Measurements from ENCODE around the gene ZNF804A.

ZNF804A gene

DNA sequence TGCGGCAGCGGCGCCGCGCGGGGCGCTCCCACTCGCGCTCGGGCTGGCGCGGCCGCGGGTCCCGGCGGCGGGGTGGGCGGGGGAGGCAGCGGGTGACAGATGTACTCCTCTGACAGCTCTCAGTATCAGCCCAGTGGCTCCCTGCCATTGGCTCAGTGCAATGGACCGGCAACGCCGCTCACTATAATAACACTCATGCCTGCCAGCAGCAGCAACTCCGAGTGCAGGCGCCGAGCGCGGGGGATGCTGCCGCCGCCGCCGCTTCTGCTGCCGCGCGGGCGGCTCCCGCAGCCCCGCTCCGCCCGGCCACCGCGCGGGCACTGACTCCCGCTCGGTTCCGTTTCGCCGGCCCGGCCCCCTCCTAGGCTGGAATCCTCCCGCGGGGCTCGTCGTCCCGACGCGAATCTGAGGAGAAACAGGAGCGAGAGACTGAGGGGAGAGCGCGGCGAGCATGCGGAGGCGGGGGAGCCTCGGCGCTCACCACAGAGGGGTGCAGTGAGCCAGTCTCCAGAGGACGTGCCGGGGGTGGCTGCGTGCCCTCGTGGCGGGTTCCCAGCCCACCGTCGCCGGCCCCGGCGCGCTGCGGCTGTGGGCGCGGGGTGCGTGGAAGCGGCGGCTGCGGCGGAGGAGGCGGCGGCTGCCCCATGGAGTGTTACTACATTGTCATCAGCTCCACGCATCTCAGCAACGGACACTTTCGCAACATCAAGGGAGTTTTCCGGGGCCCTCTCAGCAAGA lies at the start of gene ZNF804A:
Gene ZNF804A, plus strand, starts transcription at position 214 of the 738 bp plus-strand sequence. Its CDS starts 431 bp downstream, at position 645.
- no peak for DNase-seq (ENCODE audit: low read depth)

DNA sequence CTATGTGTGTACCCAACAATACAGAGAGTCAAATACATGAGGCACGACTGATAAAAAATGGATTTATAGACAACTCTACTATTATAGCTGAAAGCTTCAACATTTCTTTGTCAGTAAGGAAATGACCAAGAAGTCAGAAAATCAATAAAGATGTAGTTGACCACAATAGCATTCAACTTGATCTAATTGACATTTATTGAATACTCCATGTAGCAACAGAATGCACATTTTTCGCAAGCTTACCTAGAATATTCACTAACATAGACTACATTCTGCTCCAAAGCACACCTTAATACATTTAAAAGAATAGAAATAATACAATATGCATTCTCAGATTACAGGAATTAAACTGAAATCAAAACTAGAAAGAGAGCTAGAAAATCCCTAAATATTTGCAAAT lies 49.2 kb upstream of the ZNF804A start:
- no peak for DNase-seq (ENCODE audit: low read depth)

DNA sequence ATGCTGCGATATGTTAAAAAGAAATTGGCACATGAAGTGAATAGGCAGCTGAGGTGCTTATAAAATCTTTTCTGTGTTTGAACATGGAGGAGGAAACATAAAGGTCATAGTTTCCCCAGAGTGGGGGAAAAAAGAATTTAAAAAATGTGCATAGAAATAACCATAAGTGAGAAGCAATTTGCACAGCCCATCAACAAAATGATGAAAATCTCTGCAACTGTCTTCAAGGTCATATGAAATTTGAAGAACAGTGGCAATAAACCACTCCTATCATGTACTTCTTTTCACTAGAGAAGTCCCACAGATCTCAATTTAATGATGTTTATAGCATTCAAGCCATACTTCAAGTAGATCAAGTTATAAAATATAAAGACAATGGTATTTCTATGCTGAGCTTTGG lies 46.7 kb upstream of the ZNF804A start:
- no peak for DNase-seq (ENCODE audit: low read depth)

DNA sequence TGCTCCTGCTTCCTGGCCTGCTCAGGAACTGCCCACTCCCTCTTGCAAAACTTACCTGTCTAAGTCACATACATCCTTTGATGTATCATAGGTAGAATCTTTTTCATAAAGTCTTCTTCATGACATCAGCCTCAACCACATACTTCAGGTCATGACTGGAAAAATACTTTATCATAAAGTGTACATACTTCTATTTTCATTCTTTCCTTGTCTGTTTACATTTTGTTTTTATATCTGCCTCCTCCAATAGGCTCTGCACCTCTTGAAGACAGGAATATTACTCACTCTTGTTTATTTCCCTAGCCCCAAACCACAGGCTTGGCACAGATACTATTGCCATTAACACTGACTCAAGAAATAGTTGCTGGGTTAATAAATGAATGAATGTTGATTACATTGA lies 43.6 kb upstream of the ZNF804A start:
- no peak for DNase-seq (ENCODE audit: low read depth)

DNA sequence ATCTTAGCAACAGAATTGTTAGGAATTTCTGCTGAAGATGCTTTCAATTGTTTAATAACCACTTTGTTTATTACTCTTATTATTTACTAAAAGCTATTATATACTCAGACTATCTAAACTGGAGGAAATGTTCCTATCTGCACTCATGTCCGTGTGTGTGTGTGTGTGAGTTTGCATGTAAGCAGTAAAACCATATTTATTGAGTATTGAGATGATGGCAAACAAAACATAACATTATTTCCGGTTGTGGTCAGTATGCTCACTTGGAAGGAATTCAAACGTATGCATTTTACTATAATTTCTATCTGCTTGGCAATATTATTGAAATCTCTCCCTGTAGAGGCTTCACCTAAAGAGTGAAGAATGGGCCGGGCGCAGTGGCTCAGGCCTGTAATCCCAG lies 43.0 kb upstream of the ZNF804A start:
- no peak for DNase-seq (ENCODE audit: low read depth)

DNA sequence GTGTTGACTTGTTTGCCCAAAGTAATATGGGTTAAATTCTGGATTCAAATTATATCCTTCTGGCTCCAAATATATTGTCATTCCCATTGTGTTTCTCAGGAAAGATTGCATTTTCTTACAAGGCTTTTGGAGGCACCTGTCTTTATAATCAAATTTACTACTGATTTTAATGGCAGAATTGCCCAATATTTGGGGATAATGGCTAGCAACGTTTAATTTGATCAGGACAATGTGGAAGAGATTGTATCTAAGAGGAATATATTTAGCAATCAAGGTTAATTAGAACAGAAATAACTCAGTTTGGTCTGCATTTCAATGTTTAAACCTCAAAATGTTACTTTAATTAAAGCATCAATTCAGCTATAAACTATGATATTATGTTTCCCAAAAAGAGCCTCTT lies 41.7 kb upstream of the ZNF804A start:
- no peak for DNase-seq (ENCODE audit: low read depth)

DNA sequence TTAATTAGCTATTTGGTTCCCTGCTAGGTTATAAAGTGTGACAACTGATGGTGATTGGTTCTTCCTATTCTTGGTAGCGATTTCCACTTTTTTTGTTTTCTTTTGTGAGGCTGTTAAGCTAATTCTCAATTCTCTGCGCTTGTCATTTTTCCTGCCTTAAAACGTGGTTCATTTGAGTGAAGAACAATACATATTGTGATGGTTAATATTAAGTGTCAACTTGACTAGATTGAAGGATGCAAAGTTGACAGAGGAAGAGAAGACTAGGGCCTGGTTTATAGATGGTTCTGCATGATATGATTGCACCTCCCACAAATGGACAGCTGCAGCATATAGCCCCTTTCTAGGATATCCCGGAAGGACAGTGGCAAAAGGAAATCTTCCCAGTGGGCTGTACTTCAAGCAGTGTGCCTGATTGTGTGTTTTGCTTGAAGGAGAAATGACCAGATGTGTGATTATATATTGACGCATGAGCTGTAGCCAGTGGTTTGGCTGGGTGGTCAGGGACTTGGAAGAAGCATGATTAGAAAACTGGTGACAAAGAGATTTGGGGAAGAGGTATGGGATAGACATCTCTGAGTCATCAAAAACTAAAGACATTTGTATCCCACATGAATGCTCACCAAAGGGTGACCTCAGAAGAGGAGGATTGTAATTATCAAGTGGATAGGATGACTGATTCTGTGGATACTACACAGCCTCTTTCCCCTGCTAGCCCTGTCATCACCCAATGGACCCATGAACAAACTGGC lies 39.4 kb upstream of the ZNF804A start:
- no peak for DNase-seq (ENCODE audit: low read depth)

DNA sequence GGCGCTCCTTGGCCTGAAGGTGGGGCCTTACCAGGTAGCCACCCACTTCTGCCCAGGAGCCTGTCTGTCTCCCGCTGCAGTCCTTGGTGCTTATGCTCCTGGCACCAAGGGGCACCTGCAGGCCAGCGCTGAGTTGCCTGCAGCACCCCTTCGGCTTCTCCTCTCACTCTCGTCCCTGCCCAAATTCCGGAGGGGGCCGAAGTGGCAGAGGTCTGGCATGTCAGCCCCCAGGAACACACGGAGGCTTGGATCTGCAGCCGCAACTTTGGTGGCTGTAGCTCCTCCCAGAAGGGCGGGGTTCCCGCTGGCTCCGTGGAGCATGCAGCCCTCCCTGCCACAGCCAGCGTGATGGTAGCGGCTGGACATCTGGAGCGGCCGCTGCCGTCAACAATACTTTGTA lies 37.7 kb upstream of the ZNF804A start:
- DNase-seq (ENCODE audit: low read depth) = no peak

DNA sequence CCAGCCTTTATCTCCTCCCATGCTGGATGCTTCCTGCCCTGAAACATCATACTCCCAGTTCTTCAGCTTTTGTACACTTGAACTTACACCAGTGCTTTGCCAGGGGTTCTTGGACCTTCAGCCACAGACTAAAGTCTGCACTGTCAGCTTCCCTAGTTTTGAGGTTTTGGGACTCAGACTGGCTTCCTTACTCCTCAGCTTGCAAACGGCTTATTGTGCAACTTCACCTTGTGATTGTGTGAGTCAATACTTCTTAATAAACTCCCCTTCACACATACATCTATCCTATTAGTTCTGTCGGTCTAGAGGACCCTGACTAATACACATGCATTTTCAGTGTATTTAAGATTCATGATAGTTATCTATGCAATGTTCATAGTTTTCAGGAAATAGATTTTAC lies 35.8 kb upstream of the ZNF804A start:
- no peak for DNase-seq (ENCODE audit: low read depth)

DNA sequence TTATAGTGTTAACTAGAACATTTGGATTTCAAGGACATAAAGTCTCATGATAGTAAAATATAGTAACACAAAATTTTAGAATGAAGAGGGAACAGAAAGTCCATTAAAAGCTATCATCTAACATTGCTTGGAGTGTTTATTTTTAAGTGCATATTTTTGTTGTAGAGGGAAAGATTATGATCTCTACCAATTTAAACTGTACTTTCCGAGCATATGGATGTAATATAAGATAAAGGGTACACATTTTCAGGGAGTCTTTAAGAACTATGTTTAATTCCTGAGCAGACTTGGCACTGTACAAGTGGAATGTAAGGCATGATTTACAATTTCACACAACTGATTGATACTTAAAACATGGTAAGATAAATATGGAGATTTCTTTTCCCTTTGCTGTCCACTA lies 34.2 kb upstream of the ZNF804A start:
- no peak for DNase-seq (ENCODE audit: low read depth)

DNA sequence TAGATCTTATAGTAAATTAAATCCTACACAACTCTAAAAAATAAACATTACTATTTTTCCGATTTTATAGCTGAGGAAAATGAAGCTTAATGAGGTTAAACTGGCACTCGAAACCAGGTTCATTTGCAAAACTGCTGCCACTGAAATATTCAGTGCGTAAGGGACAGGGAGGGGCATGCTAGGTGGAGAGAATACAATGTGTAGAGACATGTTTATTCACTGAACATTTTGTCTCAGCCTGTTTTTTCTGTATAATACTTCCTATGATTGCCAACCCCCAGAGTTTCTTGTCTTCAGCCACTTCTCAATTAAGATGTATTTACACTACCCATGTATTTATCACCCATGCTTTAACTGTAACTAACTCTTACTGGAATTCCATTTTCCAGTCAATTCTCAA lies 31.6 kb upstream of the ZNF804A start:
- DNase-seq (ENCODE audit: low read depth) = no peak

DNA sequence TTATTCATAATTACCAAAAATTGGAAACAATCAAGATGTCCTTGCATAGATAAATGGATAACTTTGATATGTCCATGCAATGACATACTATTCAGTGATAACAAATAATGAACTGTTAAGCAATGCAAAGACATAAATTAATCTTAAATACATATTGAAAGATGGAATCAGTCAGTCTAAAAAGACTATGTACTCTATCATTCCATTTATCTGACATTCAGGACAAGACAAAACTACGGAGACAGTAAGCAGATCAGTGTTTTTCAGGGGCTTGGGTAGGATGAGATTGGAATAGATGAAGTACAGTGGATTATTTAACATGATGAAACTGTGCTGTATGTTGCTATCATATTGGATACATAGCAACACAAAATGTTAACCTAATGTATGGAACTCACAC lies 21.3 kb upstream of the ZNF804A start:
- DNase-seq (ENCODE audit: low read depth) = no peak

DNA sequence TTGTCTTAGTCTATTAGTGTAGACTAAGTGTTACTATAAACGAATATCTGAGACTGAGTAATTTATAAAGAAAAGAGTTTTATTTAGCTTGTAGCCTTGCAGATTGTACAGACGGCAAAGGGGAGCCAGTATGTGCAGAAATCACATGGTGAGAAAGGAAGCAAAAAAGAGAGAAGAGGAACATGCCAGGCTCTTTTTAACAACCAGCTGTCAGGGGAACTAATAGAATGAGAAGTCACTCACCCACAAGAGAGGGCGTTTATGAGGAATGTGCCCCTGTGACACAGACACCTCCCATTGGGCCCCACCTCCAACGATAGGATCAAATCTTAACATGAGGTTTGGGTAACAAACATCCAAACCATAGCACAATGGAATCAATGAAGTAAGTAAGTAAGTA lies 20.6 kb upstream of the ZNF804A start:
- DNase-seq (ENCODE audit: low read depth) = no peak

DNA sequence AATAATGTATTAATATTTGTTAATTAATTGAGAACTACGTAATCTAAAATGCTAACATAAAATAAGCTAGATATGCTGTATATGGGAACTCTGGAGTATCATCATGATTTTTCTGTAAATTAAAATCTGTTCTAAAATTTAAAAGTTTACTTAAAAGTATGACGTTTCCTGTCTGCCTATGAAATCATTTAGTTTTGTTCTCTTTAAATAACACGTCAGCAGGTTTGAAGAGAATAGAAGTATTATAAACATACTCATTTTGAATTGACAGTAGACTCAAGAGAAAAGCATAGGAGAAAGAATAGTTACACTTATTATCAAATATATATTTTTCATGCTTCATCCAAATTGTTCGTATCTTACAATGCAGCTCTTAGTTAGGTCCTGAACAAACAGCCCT lies 19.1 kb upstream of the ZNF804A start:
- DNase-seq (ENCODE audit: low read depth) = no peak

DNA sequence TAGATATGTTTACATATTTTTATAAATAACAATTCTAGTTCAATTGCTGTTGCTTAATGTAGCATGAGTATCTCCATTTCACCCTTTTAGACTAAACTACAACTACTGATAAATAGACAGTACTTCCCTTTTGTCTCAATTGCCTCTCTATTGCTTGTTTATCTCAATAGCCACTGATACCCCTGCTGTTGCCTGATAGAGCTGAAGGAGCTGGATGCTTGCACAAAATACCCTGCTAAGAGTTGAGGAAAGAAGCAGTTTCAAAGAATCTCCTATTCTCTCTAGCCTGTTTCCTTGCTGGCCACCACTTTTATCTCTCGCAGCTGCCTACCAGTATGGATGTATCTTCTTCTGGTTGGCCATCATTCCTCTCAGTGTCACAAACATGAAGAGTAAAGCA lies 16.9 kb upstream of the ZNF804A start:
- no peak for DNase-seq (ENCODE audit: low read depth)

DNA sequence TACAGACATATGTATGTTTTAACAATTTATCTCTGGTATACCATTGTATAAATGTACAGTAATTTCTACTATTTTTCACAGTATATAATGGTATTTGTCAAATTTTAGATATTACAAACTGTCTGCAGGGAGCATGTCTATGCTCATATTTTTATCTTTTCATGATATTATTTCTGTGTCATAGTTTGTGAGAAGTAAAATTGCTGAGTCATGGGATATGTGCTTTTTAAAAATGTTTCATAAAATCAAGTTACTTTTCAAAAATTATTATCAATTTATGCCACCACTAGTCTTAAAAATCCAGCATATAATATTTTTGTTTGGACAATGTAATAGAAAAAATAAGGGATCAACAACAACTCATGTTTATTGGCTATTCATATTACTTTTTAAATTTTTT lies 9.1 kb upstream of the ZNF804A start:
- no peak for DNase-seq (ENCODE audit: low read depth)

DNA sequence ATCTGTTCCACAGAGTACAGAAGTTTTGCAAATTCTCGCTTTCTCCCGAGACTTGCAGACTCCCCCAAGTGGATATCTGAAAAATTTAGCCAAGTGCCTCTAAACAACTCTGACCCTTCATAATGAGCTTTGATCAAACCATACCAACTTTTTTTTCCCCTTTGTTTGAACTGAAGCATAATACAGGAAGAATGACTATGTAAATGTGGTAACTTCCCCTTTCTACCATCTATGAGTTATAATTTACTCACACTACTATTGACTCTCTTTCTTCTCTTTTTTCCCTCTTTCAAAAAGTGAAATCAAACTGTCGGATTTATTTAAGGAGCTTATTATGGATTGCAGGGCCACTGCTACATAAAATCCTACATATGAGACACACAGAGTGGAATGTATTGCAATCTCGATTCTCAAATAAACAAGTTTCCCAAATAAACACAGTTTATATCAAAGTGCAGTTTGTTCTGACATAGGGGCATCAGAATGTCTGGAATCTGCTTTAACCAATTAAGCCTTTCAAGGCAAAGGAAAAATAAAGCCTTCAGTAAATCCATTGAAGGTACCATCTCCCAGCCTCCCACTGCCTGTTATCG lies 1.4 kb upstream of the ZNF804A start:
- no peak for DNase-seq (ENCODE audit: low read depth)

DNA sequence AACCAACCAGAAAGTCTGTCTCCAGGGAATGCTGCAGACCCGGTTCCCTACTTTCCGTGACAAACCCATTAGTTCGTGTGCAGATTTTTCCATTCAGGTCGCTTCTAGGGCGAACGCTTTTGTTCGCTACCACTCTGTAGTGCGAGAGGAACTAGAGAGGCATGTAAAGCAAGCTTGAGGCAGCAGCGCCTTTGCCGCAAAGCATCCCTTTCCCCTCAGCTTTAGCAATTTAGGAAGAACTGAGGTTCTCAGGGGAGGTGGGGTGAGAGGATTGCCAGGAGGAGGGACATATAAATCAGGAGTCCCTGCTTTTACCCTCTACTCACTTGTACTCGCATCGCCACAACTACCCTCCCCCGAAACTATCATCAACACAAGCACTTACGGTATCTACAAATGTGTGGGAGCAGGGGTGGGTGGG lies 748 bp upstream of the ZNF804A start:
- DNase-seq (ENCODE audit: low read depth) = no peak

DNA sequence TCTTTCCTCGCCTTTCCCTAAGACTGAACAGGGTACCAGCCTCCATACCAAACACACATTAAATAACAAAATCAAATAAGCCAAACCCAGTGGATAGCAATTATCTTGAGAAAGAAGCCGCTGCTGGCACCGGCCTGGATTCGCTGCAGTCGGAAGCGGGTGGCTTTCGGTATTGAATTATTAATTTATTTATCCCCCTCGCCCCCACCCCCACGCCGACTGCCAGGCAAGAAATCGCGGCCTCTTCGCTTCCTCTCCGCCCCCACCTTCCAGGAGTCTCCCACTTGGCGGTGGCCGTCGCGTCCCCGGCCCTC lies 370 bp upstream of the ZNF804A start:
- no peak for DNase-seq (ENCODE audit: low read depth)

DNA sequence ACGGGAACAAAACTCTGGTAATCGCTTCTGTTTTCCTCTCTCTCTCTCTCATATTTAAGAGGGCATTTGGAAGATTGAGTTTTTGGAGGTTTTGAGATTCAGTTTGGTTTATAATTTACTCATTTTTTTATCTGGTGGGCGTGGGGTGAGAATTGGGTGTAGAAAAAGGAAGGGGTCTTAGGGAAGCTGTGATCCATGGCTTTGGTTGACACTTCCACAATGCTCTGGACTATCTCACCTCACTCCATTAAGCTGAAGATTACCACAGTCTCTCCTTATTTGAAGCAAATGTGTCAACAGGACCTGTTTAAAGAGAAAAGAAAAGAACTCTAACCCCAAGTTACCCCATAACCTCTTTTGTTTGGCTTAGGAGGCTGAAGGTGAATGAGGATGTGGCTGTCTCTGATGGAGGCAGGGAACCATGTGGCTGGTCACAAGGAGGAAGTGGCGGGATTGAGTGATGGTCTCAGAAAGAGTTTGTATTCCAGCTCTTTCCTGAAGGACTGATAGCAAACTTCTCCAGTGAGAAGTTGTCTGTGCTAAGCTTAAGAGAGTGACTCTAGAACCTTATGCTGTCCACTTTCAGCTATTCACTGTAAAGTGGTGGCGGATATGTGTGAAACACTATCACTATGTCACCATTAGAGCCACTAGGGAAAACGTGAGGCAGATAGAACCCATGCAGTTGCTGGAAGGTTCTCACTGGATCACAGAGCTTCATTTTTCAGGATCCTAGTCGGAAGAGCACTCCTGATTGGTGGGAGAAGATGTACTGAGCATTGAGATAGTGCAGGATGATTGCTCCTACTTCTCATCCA lies 934 bp downstream of the ZNF804A start:
- no peak for DNase-seq (ENCODE audit: low read depth)

DNA sequence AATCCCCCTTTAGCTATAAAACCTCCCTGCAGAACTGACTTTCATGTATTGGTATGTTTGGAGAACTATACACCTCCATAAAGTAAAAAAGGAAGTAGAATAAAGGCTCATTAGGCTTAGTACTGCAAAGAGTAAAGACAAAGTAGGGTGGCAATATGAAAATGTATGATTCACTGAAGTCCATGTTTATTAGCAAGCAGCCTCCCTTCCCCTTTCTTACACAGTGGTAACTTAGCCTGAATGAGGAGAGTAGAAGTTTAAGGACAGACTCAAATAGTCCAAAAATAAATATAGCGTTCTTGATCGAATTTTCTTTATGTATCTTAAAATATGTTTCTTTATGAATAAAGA lies 1.5 kb downstream of the ZNF804A start:
- DNase-seq (ENCODE audit: low read depth) = no peak

DNA sequence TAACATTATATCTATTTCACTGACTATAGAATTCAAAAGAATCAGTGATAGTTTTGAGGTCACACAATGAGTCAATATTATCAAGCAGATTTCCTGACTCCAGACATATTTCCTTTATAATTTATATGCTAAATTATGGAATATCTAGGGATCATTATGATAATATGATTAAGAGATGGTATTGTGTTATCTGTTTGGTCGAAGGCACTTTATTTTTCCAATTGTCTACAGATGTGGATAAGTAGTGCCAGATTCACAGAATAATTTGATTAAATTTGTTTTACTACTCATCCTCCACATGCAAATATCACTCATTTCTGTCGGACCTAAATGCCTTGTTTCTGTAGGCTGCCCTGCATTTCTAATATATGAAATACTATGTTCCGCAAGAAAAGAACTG lies 4.4 kb downstream of the ZNF804A start:
- no peak for DNase-seq (ENCODE audit: low read depth)

DNA sequence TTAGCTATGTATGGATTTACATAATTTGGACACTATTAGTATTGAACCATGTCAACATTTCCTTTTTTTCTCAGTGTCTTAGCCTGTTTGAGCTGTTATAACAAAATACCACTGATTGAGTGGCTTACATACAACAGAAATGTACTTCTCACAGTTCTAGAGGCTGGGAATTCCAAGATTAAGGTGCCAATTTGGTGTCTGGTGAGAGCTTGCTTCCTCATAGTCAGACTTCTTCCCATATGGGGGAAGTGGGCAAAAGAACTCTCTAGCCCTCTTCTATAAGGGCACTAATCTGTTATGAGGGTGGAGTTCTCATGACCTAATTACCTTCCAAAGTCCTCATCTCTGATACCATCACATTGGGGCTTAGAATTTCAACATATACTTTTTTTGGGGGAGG lies 12.6 kb downstream of the ZNF804A start:
- DNase-seq (ENCODE audit: low read depth) = no peak

Data from stimulated activated CD8-positive, alpha-beta memory T cell treated with anti-CD3 and anti-CD28 coated beads, Interleukin-12 subunit alpha, Interleukin-12 subunit beta, amount 100 ng/mL, for 4 hours (primary cell).